Fibroblast of skin of right biceps (primary cell): ENCODE measurements around the gene C3orf22.
"Not testable (repeated sequence)": the region's sequence is repeated elsewhere in the genome, so short reads cannot be mapped to it uniquely, and the experiment has no call there.

Source experiments
- DNase-seq: peaks from one replicate; pipeline ENCODE4 v3.0.0-alpha.2; 2013

C3orf22 gene, protein sequence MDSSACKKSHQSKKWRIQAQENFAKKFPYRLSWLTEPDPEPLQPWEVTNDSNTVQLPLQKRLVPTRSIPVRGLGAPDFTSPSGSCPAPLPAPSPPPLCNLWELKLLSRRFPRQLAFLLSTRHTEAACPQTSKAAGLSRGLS

DNA sequence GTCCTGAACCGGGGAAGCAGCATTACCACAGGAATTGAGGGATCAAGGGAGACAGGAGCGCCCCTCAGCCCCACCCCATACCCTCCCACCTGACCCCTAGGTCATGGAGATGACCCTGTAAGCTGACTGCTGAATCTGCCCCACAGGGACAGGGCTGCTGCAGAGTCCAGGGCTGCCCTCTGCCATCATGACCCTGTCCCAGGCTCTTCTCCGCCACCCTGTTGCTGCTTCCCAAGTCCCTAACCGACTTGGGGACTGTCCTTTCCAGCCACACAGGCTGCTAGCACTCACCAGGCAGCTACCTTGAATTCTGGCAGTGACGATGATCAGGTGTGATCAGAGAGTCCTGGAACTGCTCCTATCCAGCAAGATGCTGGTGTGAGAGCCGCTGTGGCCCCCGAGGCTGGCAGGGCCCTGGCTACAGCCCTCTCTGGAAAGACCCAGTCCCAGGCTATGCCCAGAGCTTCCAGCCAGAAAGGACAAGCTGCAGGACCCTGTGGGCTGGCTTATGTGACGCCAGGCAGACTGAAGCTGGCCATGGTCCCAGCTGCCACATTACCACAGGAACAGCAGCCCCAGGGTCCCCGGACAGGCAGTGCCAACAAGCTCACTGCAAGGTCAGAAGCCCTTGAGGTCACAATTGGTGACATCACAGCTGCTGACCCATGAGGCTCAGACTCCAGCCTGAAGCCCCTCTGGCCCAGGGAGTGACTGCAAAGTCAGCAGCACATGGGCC is at the start of gene C3orf22:
C3orf22 (minus strand) TSS at position 597 of the 736 bp plus-strand sequence. CDS start 5,542 bp downstream, outside the sequence.
- no peak for DNase-seq

DNA sequence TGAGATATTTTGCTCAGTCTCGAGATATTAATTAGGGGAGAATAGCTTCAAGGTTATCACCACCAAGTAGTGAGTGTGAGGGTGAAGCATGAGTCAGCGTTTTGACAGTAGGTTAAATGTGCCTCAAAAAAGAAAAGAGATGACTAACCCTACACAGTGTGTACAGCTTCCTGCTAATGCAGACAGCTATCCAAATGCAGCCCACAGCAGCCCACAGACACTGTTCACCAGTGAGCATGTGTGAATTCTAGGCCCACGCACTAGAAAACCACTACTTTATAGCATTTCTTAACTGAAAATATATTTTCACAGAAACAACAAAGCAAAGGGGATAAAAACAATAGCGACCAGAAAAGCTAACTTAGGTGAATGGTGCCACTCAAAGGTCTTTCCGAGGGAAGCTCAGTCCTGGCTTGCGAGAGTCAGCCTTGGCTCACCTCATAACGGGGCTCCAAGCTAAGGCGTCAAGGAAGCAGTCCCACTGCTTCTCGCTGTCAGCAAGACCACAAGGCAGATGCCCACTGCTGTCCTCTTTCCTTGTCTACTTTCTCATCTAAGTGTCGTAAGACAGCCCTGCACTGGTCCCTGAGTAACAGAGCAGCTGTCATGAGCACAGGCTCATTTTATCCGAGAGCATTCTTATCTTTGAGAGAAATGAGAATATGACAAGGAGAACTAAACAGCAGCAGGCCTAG is 48.6 kb upstream of the C3orf22 start:
- peak; percentile 66 for DNase-seq

DNA sequence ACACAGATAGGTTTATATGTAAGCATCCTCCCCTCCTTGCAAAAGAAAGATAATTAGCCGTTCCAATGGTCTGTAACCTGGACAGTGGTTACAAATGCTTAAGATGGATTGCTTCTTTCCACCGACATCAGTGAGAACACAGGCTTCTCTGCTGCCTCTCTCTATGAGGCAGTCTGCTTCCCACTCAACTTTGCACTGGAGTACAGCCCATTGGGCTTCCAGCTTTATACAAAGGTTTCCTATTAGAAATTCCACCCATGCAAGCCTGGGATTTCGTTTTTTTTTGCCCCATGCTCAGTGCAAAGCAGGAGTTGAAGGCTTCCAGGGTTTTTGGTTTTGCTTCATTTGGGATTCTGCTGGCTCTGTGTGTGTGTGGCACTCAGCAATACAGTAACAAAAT is 47.3 kb upstream of the C3orf22 start:
- DNase-seq, result no peak

DNA sequence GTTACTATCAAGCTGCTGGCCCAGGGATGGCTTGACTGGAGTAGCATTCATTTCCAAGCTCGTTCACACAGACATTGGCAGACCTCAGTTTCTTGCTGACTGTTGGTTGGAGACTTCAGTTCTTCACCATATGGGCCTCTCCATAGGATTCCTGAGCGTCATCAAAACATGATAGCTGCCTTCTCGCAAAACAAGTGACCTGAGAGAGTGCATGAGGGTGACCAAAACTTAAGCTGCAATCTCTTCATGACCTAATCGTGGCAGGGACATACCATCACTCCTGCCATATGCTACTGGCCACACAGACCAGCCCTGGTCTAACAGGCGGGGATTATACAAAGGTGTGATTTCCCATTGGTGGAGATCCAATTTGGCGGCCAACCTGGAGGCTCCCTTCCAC is 46.0 kb upstream of the C3orf22 start:
- no peak for DNase-seq

DNA sequence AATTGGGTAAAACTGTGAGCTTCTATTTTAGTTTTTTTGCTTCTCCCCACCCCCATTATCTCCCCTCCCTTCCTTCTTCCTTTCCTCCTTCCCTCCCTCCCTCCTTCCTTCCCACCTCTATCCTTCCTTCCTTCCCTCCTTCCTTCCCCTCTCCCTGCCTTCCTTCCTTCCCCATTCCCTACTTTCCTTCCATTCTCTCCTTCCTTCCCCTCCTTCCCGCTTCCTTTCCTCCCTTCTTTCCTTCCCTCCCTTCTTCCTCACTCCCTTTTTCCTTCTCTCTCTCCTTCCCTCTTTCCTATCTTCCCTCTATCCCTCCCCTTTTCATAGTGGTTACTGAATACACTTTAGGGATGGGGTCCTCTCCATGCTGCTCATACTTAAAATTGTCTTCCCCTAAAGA is 40.4 kb upstream of the C3orf22 start:
- no peak for DNase-seq

DNA sequence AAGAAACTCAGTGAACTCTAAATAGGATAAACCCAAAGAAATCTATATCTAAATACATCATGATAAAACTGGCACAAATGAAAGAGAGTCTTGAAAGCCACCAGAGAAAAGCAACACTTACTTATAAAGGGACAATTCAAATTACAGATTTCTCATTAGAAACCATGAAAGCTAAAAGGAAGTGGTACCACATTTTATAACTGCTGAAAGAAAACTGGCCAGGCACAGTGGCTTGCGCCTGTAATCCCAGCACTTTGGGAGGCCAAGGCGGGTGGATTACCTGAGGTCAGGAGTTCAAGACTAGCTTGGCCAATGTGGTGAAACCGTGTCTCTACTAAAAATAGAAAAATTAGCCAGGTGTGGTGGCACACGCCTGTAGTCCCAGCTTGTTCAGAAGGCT is 36.7 kb upstream of the C3orf22 start:
- DNase-seq, result not testable (repeated sequence)

DNA sequence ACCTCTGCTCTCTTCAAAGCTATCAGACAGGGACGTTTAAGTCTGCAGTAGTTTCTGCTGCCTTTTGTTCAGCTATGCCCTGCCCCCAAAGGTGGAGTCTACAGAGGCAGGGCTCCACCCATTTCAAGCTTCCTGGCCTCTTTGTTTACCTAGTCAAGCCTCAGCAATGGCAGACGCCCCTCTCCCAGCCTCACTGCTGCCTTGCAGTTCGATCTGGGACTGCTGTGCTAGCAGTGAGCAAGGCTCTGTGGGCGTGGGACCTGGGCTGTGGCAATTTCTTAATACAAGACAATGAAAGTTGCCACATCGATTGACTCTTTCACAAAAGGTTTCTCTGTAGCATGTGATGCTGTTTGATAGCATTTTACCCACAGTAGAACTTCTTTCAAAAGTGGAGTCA is 32.8 kb upstream of the C3orf22 start:
- DNase-seq, result not testable (repeated sequence)

DNA sequence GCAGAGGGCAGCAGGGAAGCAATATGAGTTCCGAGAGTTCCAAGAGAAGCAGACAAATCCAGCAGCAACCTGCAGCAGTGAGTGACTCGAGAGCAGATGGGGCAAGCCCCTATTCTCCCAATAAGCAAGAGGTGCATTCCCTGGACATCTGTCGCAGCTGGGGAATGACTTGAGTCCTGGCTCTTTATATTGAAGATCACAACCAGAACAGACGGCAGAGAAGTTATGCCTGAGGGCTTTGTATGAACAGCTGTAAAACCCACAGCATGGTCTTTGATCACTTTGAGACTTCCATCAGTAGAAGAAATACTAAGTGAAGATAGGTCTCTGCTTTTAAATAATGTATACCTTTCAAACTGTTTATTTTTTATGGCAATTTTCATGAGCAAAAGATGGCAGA is 23.6 kb upstream of the C3orf22 start:
- DNase-seq, result no peak

DNA sequence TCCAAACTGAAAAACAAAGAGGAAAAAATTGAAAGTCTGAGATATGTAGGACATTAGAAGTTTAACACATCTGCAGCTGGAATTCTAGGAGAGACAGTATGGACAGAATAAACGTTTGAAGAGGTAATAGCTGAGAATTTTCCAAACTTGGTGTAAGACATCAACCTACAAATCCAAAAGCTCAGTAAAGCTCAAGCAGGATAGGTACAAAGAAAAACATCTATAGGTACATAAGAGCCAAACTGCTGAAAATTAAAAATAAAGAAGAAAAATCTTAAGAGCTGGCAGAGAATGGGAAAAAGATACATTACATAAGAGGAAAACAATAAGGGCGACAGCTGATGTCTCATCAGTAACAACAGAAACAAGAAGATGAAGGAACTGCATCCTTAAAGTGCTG is 22.8 kb upstream of the C3orf22 start:
- DNase-seq, result no peak

DNA sequence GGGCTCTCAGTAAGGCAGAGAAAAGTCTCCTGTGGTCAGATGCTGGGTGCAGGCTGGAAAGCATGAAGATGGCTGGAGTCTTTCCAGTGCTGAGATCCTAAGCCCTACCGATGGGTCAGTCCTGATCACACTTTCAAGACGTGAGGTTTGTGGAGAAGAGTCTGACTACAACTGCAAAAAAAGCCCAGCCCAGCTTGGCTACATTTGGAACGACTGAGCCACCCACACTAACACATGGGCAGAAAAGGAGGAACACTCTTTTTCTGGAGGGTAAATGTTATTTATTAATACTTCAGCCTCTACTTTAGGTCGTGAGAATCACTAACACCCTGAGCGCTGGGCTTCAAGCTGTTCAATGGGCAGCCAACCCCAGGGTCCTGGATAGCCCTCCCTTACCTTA is 22.0 kb upstream of the C3orf22 start:
- no peak for DNase-seq

DNA sequence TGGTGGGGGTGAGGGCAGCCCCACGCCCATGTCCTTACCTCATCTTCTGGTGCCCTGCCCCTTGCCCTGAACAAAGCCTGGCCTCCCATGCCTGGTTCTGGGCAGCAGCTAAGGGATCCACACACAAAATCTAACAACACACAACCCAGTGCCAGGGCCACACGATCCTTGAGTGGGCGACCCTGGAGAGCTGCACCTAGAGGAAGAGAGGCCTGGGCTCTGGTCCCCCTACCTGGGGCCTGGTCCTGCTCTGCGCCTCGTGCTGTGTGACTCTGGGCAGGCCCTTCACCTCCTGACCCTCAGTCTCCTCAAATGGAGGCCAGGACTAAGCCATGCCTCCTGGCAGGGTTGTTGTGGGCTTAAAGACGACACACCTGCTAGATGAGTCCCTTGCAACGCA is 20.0 kb upstream of the C3orf22 start:
- no peak for DNase-seq

DNA sequence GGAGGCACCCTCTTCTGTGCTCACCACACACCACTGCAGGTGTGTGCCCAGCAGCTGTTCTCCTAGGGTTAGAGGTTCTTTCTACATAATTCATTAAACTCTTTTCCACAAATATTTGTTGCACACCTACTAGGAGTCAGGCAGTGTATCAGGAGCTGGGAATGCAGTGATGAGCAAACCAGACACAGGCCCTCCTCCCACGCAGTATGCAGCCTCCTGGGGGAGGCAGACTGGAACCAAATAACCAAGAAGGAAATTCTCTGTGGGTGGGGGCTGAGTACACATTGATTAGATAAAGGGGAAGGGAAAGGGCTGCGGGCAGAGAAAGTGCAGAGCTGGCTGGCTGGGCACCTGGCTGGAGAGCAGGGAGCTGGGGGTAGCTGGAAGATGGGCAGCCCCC is 18.5 kb upstream of the C3orf22 start:
- DNase-seq, result no peak

DNA sequence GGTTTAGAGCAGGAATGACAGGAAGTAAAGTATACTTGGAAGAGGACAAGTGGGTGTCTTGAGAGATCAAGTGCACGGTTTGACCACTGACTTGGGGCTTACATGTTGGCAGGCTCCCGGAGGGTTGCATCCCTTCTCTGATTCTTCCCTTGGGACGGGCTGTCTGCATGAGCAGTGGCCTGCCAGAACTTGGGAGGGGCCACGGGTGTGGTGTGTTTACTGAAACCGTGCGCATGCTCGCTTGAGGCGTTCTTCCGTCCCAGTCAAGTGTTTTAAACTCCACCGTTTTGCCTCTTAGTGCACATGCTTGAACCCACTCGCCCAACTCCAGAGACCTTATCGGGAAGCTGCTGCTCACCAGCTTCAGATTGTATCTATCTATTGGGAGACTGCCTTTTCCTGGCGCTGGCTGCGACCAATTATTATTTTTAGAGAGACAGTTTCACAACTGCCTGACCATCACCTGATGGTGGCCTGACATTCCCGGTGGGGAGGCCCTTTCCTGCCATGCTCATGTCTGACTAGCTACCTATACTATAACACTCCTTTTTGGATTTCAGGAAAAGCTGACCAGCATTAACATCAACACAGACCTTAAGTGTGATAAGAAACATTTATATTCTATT is 14.9 kb upstream of the C3orf22 start:
- DNase-seq, result no peak

DNA sequence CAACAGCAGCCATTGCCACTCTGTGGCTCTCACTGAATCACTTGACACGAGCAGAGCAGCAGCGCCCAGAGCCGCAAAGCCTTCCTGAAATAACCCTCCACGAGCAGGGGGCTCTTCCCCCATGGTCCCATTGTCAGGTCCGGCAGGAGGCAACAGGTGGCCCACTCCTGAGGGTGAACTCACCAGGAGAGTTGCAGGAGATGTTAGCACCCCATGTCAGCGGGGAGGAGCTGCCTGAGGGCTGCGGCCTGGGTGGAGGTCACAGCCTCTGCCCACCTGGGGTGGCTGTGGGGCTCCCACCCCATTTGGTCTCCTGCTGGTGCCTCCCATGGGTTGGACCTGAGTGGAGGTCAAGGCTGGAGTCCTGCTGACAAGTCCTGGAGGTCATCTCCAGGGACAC is 12.3 kb upstream of the C3orf22 start:
- no peak for DNase-seq

DNA sequence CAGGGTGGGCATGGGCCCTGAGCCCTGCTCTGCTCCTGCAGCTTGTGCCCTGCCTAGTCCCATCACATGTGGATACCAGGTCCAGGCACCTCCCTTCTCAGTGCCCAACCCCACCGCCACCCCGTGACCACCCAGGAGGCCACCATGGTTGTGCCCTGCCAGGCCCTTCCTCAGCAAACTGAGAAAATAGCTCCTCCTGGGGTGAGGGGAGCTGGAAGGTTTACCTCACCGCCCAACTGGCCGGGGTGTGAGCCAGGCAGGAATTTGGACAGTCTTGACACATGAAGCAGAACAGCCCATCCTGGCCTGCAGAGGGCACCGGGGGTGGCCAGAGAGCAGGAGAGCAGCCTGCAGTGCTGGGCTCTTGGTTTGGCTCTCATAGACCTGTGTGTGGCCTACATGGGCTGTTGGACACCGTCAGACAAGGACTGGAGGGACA is 11.4 kb upstream of the C3orf22 start:
- no peak for DNase-seq

DNA sequence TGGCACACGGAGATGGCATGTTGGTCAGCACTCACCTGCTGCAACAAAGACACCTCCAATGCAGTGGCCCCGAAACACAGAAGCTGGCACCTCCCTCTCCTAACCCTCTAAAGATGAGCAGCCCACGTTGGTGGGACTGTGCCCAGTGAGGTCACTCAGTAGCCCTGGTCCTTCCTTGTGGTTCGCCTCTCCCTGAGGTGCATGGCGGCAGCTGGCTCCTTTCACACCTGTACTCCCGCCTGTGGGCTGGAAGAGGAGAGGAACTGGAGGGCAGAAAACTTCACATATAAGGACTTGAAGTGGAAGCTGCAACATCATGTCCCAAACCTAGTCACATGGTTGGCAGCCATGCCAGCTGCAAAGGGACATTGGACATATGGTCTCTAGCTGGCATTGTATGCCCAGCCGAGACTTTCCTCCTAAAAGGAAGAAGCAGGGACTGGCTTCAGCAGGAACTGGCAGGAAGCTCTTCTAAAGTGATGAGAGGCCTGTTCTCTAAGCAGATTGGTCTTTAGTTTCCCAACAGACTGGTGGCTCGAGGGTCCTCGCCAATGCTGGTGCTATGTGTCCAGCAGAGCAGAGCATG is 10.8 kb upstream of the C3orf22 start:
- no peak for DNase-seq

DNA sequence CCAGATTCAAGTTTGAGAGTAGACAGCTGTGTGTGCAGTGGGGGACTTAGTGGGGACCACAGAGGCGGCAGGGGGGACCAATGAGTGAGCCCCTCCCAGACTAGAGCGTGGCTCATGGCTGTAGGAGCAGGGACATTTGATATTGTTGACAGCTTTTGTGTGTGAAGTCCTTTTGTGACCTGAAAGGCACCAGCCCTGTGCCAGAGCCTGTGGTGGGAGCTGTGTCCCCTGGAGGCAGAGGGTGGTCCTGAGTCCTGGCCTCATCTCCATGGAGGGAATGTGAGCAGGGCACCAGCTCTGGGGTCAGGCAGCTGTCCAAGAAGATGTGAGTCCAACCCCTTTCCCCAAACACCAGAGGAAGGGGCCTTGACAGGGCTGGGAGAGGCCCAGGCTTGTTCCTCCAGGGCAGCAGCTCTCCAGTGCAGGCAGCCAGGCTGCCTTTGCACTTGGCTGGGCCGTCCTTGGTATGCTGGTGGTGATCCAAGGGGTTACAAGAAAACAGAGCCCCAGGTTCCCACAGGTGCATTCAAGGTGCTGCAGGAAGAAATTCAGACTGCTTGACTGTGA is 10.1 kb upstream of the C3orf22 start:
- no peak for DNase-seq

DNA sequence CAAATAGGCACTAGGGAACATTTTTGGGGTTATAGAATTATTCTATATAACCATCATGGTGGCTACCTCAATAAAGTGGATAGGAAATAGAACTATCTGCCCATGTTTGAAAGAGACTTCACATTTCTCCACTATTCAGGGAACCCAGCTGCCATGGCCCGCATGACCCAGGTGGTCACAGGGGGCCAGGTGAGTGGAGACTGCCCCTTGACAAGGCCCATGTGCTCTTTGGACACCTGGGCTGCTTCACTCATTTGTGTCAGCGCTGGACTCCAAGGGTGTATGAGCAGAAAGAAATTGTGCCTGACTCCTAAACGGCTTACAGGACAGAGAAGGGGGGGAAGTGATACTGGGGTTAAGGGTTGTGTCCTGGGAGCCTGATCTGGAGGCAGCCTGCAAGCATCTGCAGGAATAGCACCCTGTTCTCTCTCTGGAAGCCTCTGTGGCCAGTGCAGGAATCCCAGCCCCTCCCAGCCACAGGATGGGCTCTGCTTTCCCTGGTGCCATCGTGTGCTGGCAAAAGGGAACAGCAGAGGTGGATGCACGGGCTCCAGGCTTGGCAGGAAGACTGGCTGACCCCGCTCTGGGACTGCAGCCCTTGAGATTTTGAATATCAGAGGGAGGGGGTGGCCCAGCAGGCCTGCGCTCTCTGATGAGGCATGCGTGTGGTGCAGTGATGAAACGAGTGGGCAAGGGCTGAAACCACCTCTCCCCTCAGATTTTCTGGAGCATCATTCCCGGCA is 9.1 kb upstream of the C3orf22 start:
- no peak for DNase-seq

DNA sequence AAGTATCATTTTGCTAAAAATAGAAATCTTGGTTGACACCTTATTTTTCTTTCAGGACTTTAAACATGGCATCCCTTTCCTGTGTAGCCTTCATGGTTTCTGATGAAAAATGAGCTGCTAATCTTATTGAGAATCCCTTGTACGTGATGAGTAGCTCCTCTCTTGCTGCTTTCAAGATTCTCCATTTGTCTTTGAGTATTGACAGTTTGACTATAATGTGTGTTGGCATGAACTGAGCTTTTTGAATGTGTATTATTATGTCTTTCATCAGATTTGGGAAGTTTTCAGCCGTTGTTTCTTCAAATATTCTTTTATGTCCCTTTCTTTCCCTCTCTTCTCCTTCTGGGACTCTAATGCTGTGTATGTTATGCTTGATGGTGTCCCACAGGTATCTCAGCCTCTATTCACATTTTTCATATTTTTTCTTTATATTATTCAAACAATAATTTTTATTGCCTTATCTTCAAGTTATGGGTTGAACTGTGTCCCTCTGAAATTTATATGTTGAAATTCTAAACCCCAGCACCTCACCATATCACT is 4.1 kb upstream of the C3orf22 start:
- DNase-seq, result no peak

DNA sequence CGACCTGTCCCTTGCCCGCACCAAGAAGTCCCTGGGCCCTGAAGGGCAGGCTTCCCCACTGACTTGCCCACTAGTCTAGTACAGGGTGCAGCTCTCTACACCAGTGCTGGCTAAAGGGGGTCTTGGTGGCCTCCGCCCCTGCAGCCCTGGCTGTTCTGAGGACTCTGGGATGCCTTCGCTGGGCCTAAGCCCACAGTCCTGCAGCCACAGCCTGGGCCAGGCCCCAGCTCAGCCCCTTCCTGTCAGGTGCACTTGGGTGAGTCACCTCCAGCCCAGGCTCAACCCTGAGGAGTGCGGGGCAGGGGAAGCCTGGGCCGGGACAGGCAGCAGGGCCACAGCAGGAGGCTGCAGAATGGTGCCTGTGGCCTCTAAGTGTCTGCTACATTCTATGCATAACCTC is 971 bp downstream of the C3orf22 start:
- DNase-seq, result no peak

DNA sequence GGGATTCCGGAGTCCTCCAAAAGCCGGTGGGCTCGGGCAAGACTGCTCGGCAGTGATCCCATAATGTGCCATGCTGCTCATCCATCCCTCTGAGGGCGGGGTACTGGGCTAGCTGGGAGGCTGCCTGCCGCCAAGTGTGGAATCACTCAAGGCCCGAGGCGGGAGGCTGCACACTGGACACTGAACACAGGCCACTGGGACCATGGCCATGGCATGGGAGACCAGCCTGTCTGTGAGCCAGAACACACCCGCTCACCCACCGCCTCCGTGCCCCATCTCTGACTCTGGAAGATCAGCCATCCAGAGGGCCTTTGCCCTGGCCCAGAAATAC is 1.4 kb downstream of the C3orf22 start:
- no peak for DNase-seq
